Measurements from ENCODE around the gene ATRNL1. TPM values are rescaled to one million over a fixed set of nuclear protein-coding genes. Genes with fewer than 3 reads are reported as not detected.

Gene ATRNL1, protein sequence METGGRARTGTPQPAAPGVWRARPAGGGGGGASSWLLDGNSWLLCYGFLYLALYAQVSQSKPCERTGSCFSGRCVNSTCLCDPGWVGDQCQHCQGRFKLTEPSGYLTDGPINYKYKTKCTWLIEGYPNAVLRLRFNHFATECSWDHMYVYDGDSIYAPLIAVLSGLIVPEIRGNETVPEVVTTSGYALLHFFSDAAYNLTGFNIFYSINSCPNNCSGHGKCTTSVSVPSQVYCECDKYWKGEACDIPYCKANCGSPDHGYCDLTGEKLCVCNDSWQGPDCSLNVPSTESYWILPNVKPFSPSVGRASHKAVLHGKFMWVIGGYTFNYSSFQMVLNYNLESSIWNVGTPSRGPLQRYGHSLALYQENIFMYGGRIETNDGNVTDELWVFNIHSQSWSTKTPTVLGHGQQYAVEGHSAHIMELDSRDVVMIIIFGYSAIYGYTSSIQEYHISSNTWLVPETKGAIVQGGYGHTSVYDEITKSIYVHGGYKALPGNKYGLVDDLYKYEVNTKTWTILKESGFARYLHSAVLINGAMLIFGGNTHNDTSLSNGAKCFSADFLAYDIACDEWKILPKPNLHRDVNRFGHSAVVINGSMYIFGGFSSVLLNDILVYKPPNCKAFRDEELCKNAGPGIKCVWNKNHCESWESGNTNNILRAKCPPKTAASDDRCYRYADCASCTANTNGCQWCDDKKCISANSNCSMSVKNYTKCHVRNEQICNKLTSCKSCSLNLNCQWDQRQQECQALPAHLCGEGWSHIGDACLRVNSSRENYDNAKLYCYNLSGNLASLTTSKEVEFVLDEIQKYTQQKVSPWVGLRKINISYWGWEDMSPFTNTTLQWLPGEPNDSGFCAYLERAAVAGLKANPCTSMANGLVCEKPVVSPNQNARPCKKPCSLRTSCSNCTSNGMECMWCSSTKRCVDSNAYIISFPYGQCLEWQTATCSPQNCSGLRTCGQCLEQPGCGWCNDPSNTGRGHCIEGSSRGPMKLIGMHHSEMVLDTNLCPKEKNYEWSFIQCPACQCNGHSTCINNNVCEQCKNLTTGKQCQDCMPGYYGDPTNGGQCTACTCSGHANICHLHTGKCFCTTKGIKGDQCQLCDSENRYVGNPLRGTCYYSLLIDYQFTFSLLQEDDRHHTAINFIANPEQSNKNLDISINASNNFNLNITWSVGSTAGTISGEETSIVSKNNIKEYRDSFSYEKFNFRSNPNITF (N-terminal part only)
- total RNA-seq (2022; extraction: Qiagen RNA extraction; ENCODE audit: low read depth): 0.14 to 0.28 TPM (median 0.18 TPM) in 4 of 5 replicates, not detected in the other

GRCh38 chr10:115093286-115093775 lies at the start of gene ATRNL1:
Gene ATRNL1, plus strand, starts transcription at chr10:115093365. Its CDS starts 386 bp downstream, at chr10:115093751.

Other genes with a start within 250 kb of the ATRNL1 start
- 11.8 to 17.3 TPM (median 14.7 TPM) in 5 replicates for gene TRUB1, start 155.2 kb upstream of the ATRNL1 start, total RNA-seq (2022; extraction: Qiagen RNA extraction; ENCODE audit: low read depth)